HepG2 (cell line): ENCODE measurements around the gene CDH12. TPM values are rescaled to one million over a fixed set of nuclear protein-coding genes. Genes with fewer than 3 reads are reported as not detected.

Experiments used
- ATAC-seq: fragments of 200-7000 bp; cut with Tn5 transposase; 3 replicates; pipeline ENCODE4 v1.9.1; 2020; ENCODE audit warnings: mild to moderate bottlenecking, moderate library complexity
- BruUV-seq: library from RNA; stranded (reverse); fragments of 400-500 nt; replicated peaks from 2 replicates; lab custom pipeline; 2021; lab: Mats Ljungman, UMichigan
- CTCF ChIA-PET: fragments of 300-600 bp; formaldehyde crosslinking; extraction: SDS; loops from one replicate; lab custom pipeline; 2021; ENCODE audit warnings: low total read pairs, inconsistent platforms, low intra/inter-chr PET ratio; lab: Yijun Ruan, JAX
- POLR2A ChIA-PET: fragments of 350-600 bp; sonication (Branson Sonifier 250); formaldehyde crosslinking; loops from one replicate; lab custom pipeline; 2020; ENCODE audit warnings: antibody characterized with exemption, inconsistent platforms; lab: Yijun Ruan, JAX
- DNase-seq: peaks from one replicate; pipeline ENCODE4 v3.0.0-alpha.2; 2015; ENCODE audit warnings: low spot score
- FAIRE-seq: peaks from 3 replicates; lab custom pipeline; 2011; peaks lifted over from hg19 to GRCh38; lab: Jason Lieb, UNC
- H2AFZ ChIP-seq: one replicate; pipeline ENCODE4 v1.6.1; 2011; ENCODE audit warnings: low read length, inconsistent platforms
- H3K27ac ChIP-seq: fragments of 300-600 bp; 3 replicates; pipeline ENCODE4 v1.8.0; 2011; ENCODE audit warnings: mixed run types, mild to moderate bottlenecking, mixed read lengths, low read length, inconsistent platforms; ENCODE audit not compliant: insufficient read depth; ENCODE audit errors: extremely low read length
- H3K27me3 ChIP-seq, 2 experiments: fragments of 200-600 bp in 1 of 2; 2 replicates in 1 of 2; 3 replicates in 1 of 2; pipeline versions ENCODE4 v1.6.0 to v1.8.0; 2011; ENCODE audit warnings: low read length in 2 of 2, mild to moderate bottlenecking in 2 of 2, moderate library complexity in 2 of 2, inconsistent platforms in 1 of 2; ENCODE audit not compliant: insufficient read depth in 2 of 2, control insufficient read depth in 1 of 2
- H3K36me3 ChIP-seq, 2 experiments: fragments of 200-600 bp in 1 of 2; replicated peaks in 1 of 2; 2 replicates in 1 of 2; 3 replicates in 1 of 2; pipeline versions ENCODE4 v1.5.1 to v1.8.0; 2011; ENCODE audit warnings: low read length in 2 of 2, inconsistent platforms in 1 of 2; ENCODE audit not compliant: insufficient read depth in 2 of 2, control insufficient read depth in 1 of 2
- H3K4me1 ChIP-seq: 2 replicates; pipeline ENCODE4 v1.5.1; 2012; ENCODE audit warnings: low read length, inconsistent platforms; ENCODE audit not compliant: insufficient read depth
- H3K4me2 ChIP-seq: 2 replicates; pipeline ENCODE4 v1.6.0; 2011; ENCODE audit warnings: low read depth, low read length, inconsistent platforms
- H3K4me3 ChIP-seq, 3 experiments: fragments of 200-600 bp in 1 of 3; sonication (generic), shearing (Covaris generic) in 1 of 3; replicated peaks in 1 of 3; 2 replicates each; pipeline ENCODE4 v1.5.1; 2011 to 2016; ENCODE audit warnings: low read length in 3 of 3, inconsistent platforms in 2 of 3, low read depth in 2 of 3, mild to moderate bottlenecking in 2 of 3, control low read depth in 1 of 3, mixed read lengths in 1 of 3; ENCODE audit not compliant: insufficient read depth in 1 of 3
- H3K79me2 ChIP-seq: one replicate; pipeline ENCODE4 v1.6.1; 2011; ENCODE audit warnings: low read length, inconsistent platforms; ENCODE audit not compliant: insufficient read depth
- H3K9ac ChIP-seq: 2 replicates; pipeline ENCODE4 v1.6.0; 2011; ENCODE audit warnings: mild to moderate bottlenecking, low read depth, low read length, inconsistent platforms; ENCODE audit not compliant: insufficient read depth
- H3K9me3 ChIP-seq: 2 replicates; pipeline ENCODE4 v1.5.1; 2012; ENCODE audit warnings: mild to moderate bottlenecking, low read length
- H4K20me1 ChIP-seq: 2 replicates; pipeline ENCODE4 v1.6.0; 2011; ENCODE audit warnings: inconsistent platforms, mild to moderate bottlenecking, low read length, moderate library complexity; ENCODE audit not compliant: insufficient read depth
- CERS6 ChIP-seq: sonication (generic); formaldehyde crosslinking; IDR thresholded peaks from 2 replicates; pipeline ENCODE4 v1.5.0; 2020; ENCODE audit warnings: missing genetic modification reagents
- CREB1 ChIP-seq, 2 experiments: fragments of 450-650 bp in 1 of 2; IDR thresholded peaks; 2 replicates each; pipeline ENCODE4 v1.6.1; 2016 to 2017; ENCODE audit warnings: control low read depth in 1 of 2, mild to moderate bottlenecking in 1 of 2, missing compliant biosample characterization in 1 of 2, missing genetic modification characterization in 1 of 2
- DR1 ChIP-seq: sonication (generic); formaldehyde crosslinking; IDR thresholded peaks from 2 replicates; pipeline ENCODE4 v1.8.0; 2021; ENCODE audit warnings: mild to moderate bottlenecking, missing genetic modification reagents, inconsistent platforms
- FOXM1 ChIP-seq: sonication (generic); formaldehyde crosslinking; IDR thresholded peaks from 2 replicates; pipeline ENCODE4 v1.5.0; 2020; ENCODE audit warnings: missing genetic modification reagents
- GLI4 ChIP-seq: sonication (generic); formaldehyde crosslinking; IDR thresholded peaks from 2 replicates; pipeline ENCODE4 v1.5.1; 2020; ENCODE audit warnings: missing genetic modification reagents, mild to moderate bottlenecking, moderate library complexity, borderline replicate concordance
- GPN1 ChIP-seq: sonication (generic); formaldehyde crosslinking; IDR thresholded peaks from 2 replicates; pipeline ENCODE4 v1.5.1; 2020; ENCODE audit warnings: missing genetic modification reagents, borderline replicate concordance
- IRX3 ChIP-seq: sonication (generic); formaldehyde crosslinking; IDR thresholded peaks from 2 replicates; pipeline ENCODE4 v1.8.1; 2023; ENCODE audit warnings: mild to moderate bottlenecking, low read depth, missing genetic modification reagents, borderline replicate concordance
- NPAS2 ChIP-seq: sonication (generic); formaldehyde crosslinking; IDR thresholded peaks from 2 replicates; pipeline ENCODE4 v1.8.0; 2022; ENCODE audit warnings: mild to moderate bottlenecking, missing genetic modification reagents, borderline replicate concordance
- POLR2AphosphoS5 ChIP-seq: IDR thresholded peaks from 2 replicates; pipeline ENCODE4 v1.6.1; 2012; ENCODE audit warnings: low read depth, low read length
- RFX1 ChIP-seq: fragments of 450-650 bp; IDR thresholded peaks from 2 replicates; pipeline ENCODE4 v1.6.1; 2017
- SIX1 ChIP-seq: sonication (generic); formaldehyde crosslinking; IDR thresholded peaks from 2 replicates; pipeline ENCODE4 v1.4.0; 2020; ENCODE audit warnings: missing genetic modification reagents, borderline replicate concordance
- ZBTB8A ChIP-seq: sonication (generic); formaldehyde crosslinking; IDR thresholded peaks from 2 replicates; pipeline ENCODE4 v1.4.0; 2020; ENCODE audit warnings: mild to moderate bottlenecking, low read depth, missing genetic modification reagents, borderline replicate concordance
- ZFP91 ChIP-seq: sonication (generic); formaldehyde crosslinking; IDR thresholded peaks from 2 replicates; pipeline ENCODE4 v1.9.0; 2022; ENCODE audit warnings: missing genetic modification reagents, mild to moderate bottlenecking, borderline replicate concordance
- ZIK1 ChIP-seq: sonication (generic); formaldehyde crosslinking; IDR thresholded peaks from 2 replicates; pipeline ENCODE4 v1.5.0; 2020; ENCODE audit warnings: mild to moderate bottlenecking, low read depth, missing genetic modification reagents, borderline replicate concordance
- ZNF264 ChIP-seq: sonication (generic); formaldehyde crosslinking; IDR thresholded peaks from 2 replicates; pipeline ENCODE4 v1.4.0; 2020; ENCODE audit warnings: missing genetic modification reagents
- ZNF546 ChIP-seq: sonication (generic); formaldehyde crosslinking; conservative IDR thresholded peaks from 2 replicates; pipeline ENCODE4 v1.8.1; 2023; ENCODE audit warnings: mild to moderate bottlenecking, missing genetic modification reagents
- ZNF562 ChIP-seq: sonication (generic); formaldehyde crosslinking; IDR thresholded peaks from 2 replicates; pipeline ENCODE4 v1.8.0; 2022; ENCODE audit warnings: missing genetic modification reagents, borderline replicate concordance
- WGBS: methylation state at CpG from one replicate; pipeline ENCODE4 v1.1.6; 2017; ENCODE audit warnings: low lambda C conversion rate; 5-methylcytosine and 5-hydroxymethylcytosine counted together
- in situ Hi-C: cut with HindIII; loops from 2 replicates; pipeline ENCODE4 v1.10.0; 2017; ENCODE audit warnings: low pct_unique_long_range_greater_than_20kb; ENCODE audit not compliant: extremely low pct_ligation_motif_present
- intact Hi-C: fragments of 100-400 bp; cut with micrococcal nuclease; formaldehyde crosslinking; loops from one replicate; pipeline ENCODE4 v1.10.0; 2022; ENCODE audit not compliant: unreplicated experiment
- polyA plus RNA-seq, 8 experiments: library from polyadenylated mRNA; depleted of rRNA in 3 of 8; stranded (reverse) in 7 of 8; unstranded in 1 of 8; fragments of >200 nt; fragmentation: Illumina TruSeq in 4 of 8; extraction: Trizol in 4 of 8; gene quantifications; 2 replicates each; pipeline versions ENCODE4 v1.2.1 to v1.2.3, GENCODE V29; 2011 to 2016; ENCODE audit warnings: low read depth in 4 of 8, missing spikeins in 1 of 8, mixed read lengths in 1 of 8; ENCODE audit not compliant: insufficient read depth in 1 of 8
- total RNA-seq, 5 experiments: library from RNA; depleted of rRNA; stranded (reverse); fragments of >200 nt; fragmentation: Illumina TruSeq; extraction: Trizol; gene quantifications; 2 replicates each; pipeline ENCODE4 v1.2.3, GENCODE V29; 2016; ENCODE audit warnings: low read depth in 1 of 5

The CDH12 gene
- total and polyA plus RNA-seq, 2 of the 13 experiments (the other 11 are each of a cell fraction or from before 2014, with no cell fraction given), result not detected

- H3K9me3 ChIP-seq, result peaks cover 9% of the 10 kb centered on the region
- no peaks in the 10 kb centered on the region for H4K20me1 ChIP-seq
- no TSS peak for BruUV-seq
- no peak overlapping the region for H3K27ac ChIP-seq
- no peak overlapping the region for H2AFZ ChIP-seq
- H3K4me2 ChIP-seq, result no peak overlapping the region
- 0% methylated on average over 2 of the region's 2 CpGs for WGBS
- DNase-seq (no peak), ATAC-seq (no peak), FAIRE-seq (no peak)
- H3K27me3 ChIP-seq, result no peaks in the 10 kb centered on the region
- in situ Hi-C loops (no loop called here), intact Hi-C loops (no loop called here)
- no peaks in the 10 kb centered on the region for H3K4me1 ChIP-seq
- H3K4me3 ChIP-seq, result no peak overlapping the region
- no peaks in the 10 kb centered on the region for H3K36me3 ChIP-seq
- POLR2A ChIA-PET, result no interaction called here
- H3K79me2 ChIP-seq, result no peaks in the 10 kb centered on the region
- TF ChIP-seq GLI4 (CRISPR knock-in tag) (no peak), ZNF562 (CRISPR knock-in tag) (no peak), ZFP91 (CRISPR knock-in tag) (no peak), GPN1 (CRISPR knock-in tag) (no peak), POLR2AphosphoS5 (no peak), NPAS2 (CRISPR knock-in tag) (no peak), CREB1 (IDR thresholded peaks at IDR 0.05) (no peak), CREB1 (CRISPR knock-in tag; IDR thresholded peaks at IDR 0.05) (no peak), DR1 (CRISPR knock-in tag) (no peak), RFX1 (no peak), CERS6 (CRISPR knock-in tag) (no peak), SIX1 (CRISPR knock-in tag) (no peak), ZNF264 (CRISPR knock-in tag) (no peak), ZBTB8A (no peak), IRX3 (CRISPR knock-in tag) (no peak), FOXM1 (CRISPR knock-in tag) (no peak), ZIK1 (CRISPR knock-in tag) (no peak), ZNF546 (CRISPR knock-in tag) (no peak)
- CTCF ChIA-PET, result no interaction called here
- H3K9ac ChIP-seq, result no peak overlapping the region
Measured at GRCh38 chr5:21880164-21880563, 973.0 kb downstream of the CDH12 start.
